GM21526 (cell line): ENCODE results near the gene ATG2B.

ENCODE experiments used
- ATAC-seq: cut with Tn5 transposase; IDR thresholded peaks from one replicate; pipeline ENCODE4 v1.9.1; 2021; ENCODE audit warnings: moderate library complexity; ENCODE audit not compliant: unreplicated experiment, low FRiP score

Gene ATG2B

GRCh38 chr14:96362965-96363750 lies at the start of gene ATG2B, which contains the start of gene GSKIP:
TSS of gene ATG2B (minus strand) at chr14:96363341. CDS start at chr14:96362976, 365 bp downstream.
TSS of gene GSKIP (plus strand) at chr14:96363526. CDS start at chr14:96382248, 18,722 bp downstream.
- peak; percentile 63 for ATAC-seq

GRCh38 chr14:96410119-96410518 lies 47.0 kb upstream of the ATG2B start:
- ATAC-seq = no peak

- no peak for ATAC-seq
These were observed 46.6 kb upstream of the ATG2B start for GRCh38 chr14:96409701-96410100.

GRCh38 chr14:96408608-96409007 lies 45.5 kb upstream of the ATG2B start:
- peak; percentile 71 for ATAC-seq

GRCh38 chr14:96407935-96408570 lies 44.9 kb upstream of the ATG2B start:
- ATAC-seq = no peak

- no peak for ATAC-seq
These were observed 42.5 kb upstream of the ATG2B start for GRCh38 chr14:96405677-96406076.

- ATAC-seq = no peak
These were observed 40.3 kb upstream of the ATG2B start for GRCh38 chr14:96403409-96403808.

GRCh38 chr14:96400495-96400894 lies 37.4 kb upstream of the ATG2B start:
- ATAC-seq = no peak

- no peak for ATAC-seq
These were observed 36.3 kb upstream of the ATG2B start for GRCh38 chr14:96399405-96399804.

GRCh38 chr14:96398921-96399320 lies 35.8 kb upstream of the ATG2B start:
- no peak for ATAC-seq

GRCh38 chr14:96398432-96398831 lies 35.3 kb upstream of the ATG2B start:
- ATAC-seq = no peak

- ATAC-seq = no peak
These were observed 31.1 kb upstream of the ATG2B start for GRCh38 chr14:96394047-96394815.

- ATAC-seq = no peak
These were observed 30.0 kb upstream of the ATG2B start for GRCh38 chr14:96393071-96393691.

- ATAC-seq = peak; percentile 89
These were observed 28.4 kb upstream of the ATG2B start for GRCh38 chr14:96391293-96392118.

- no peak for ATAC-seq
These were observed 27.8 kb upstream of the ATG2B start for GRCh38 chr14:96390965-96391292.

- ATAC-seq = no peak
These were observed 22.2 kb upstream of the ATG2B start for GRCh38 chr14:96385385-96385784.

GRCh38 chr14:96384740-96385139 lies 21.6 kb upstream of the ATG2B start:
- no peak for ATAC-seq

- no peak for ATAC-seq
These were observed 20.9 kb upstream of the ATG2B start for GRCh38 chr14:96384053-96384452.

- no peak for ATAC-seq
These were observed 20.3 kb upstream of the ATG2B start for GRCh38 chr14:96383445-96383844.

- no peak for ATAC-seq
These were observed 17.6 kb upstream of the ATG2B start for GRCh38 chr14:96380735-96381134.
